ENCODE results near the gene ARHGEF40.

ARHGEF40 gene

GRCh38 chr14:21047378-21047781, 22.7 kb upstream of the ARHGEF40 start:
- Histone ChIP-seq H3K4me1 (ENCODE audit: low read length) (peaks cover 8% of the 10 kb centered on the region), H3K4me2 (ENCODE audit: low read length) (no peak overlapping the region), H2AFZ (ENCODE audit: low read depth, low read length) (no peak overlapping the region), H3K4me3 (ENCODE audit: low read length) (no peak overlapping the region), H4K20me1 (ENCODE audit: insufficient read depth, low read length) (no peaks in the 10 kb centered on the region), H3K36me3 (replicated peaks; ENCODE audit: low read depth, low read length) (no peaks in the 10 kb centered on the region), H3K27ac (ENCODE audit: low read length) (no peak overlapping the region), H3K27me3 (ENCODE audit: low read depth, low read length) (peaks cover 32% of the 10 kb centered on the region), H3K9me3 (ENCODE audit: insufficient read depth, low read length) (no peaks in the 10 kb centered on the region), H3K79me2 (ENCODE audit: low read length) (no peaks in the 10 kb centered on the region), H3K9ac (ENCODE audit: low read length) (no peak overlapping the region)
- TF ChIP-seq EZH2phosphoT487 (IDR thresholded peaks at IDR 0.05; ENCODE audit: low read depth) (no peak), CTCF (IDR thresholded peaks at IDR 0.05; ENCODE audit: low read depth, low read length) (no peak)

- H3K9me3 ChIP-seq (ENCODE audit: insufficient read depth, low read length), result no peaks in the 10 kb centered on the region
- H3K9ac ChIP-seq (ENCODE audit: low read length), result no peak overlapping the region
- no peak for TF ChIP-seq EZH2phosphoT487 (IDR thresholded peaks at IDR 0.05; ENCODE audit: low read depth)
- TF ChIP-seq CTCF (IDR thresholded peaks at IDR 0.05; ENCODE audit: low read depth, low read length), result no peak
- no peak overlapping the region for H3K4me3 ChIP-seq (ENCODE audit: low read length)
- H3K36me3 ChIP-seq (replicated peaks; ENCODE audit: low read depth, low read length), result no peaks in the 10 kb centered on the region
- no peak overlapping the region for H3K4me2 ChIP-seq (ENCODE audit: low read length)
- H2AFZ ChIP-seq (ENCODE audit: low read depth, low read length), result no peak overlapping the region
- no peaks in the 10 kb centered on the region for H4K20me1 ChIP-seq (ENCODE audit: insufficient read depth, low read length)
- H3K27ac ChIP-seq (ENCODE audit: low read length), result no peak overlapping the region
- H3K79me2 ChIP-seq (ENCODE audit: low read length), result no peaks in the 10 kb centered on the region
- H3K4me1 ChIP-seq (ENCODE audit: low read length), result peaks cover 8% of the 10 kb centered on the region
- peaks cover 21% of the 10 kb centered on the region for H3K27me3 ChIP-seq (ENCODE audit: low read depth, low read length)
Measured at GRCh38 chr14:21048638-21049037, 21.5 kb upstream of the ARHGEF40 start.

- Histone ChIP-seq H4K20me1 (ENCODE audit: insufficient read depth, low read length) (no peaks in the 10 kb centered on the region), H3K4me3 (ENCODE audit: low read length) (no peak overlapping the region), H3K79me2 (ENCODE audit: low read length) (no peaks in the 10 kb centered on the region), H3K9me3 (ENCODE audit: insufficient read depth, low read length) (no peaks in the 10 kb centered on the region), H3K4me2 (ENCODE audit: low read length) (no peak overlapping the region), H3K27ac (ENCODE audit: low read length) (no peak overlapping the region), H3K9ac (ENCODE audit: low read length) (no peak overlapping the region), H3K27me3 (ENCODE audit: low read depth, low read length) (peaks cover 19% of the 10 kb centered on the region), H2AFZ (ENCODE audit: low read depth, low read length) (no peak overlapping the region), H3K36me3 (replicated peaks; ENCODE audit: low read depth, low read length) (no peaks in the 10 kb centered on the region), H3K4me1 (ENCODE audit: low read length) (peaks cover 8% of the 10 kb centered on the region)
- TF ChIP-seq EZH2phosphoT487 (IDR thresholded peaks at IDR 0.05; ENCODE audit: low read depth), result no peak
- no peak for TF ChIP-seq CTCF (IDR thresholded peaks at IDR 0.05; ENCODE audit: low read depth, low read length)
Measured at GRCh38 chr14:21049271-21049673, 20.8 kb upstream of the ARHGEF40 start.

- Histone ChIP-seq H3K4me2 (ENCODE audit: low read length) (no peak overlapping the region), H2AFZ (ENCODE audit: low read depth, low read length) (no peak overlapping the region), H3K27ac (ENCODE audit: low read length) (no peak overlapping the region), H3K36me3 (replicated peaks; ENCODE audit: low read depth, low read length) (no peaks in the 10 kb centered on the region), H3K27me3 (ENCODE audit: low read depth, low read length) (peaks cover 6% of the 10 kb centered on the region), H3K9ac (ENCODE audit: low read length) (no peak overlapping the region), H3K9me3 (ENCODE audit: insufficient read depth, low read length) (no peaks in the 10 kb centered on the region), H3K4me1 (ENCODE audit: low read length) (peaks cover 8% of the 10 kb centered on the region), H3K4me3 (ENCODE audit: low read length) (no peak overlapping the region), H3K79me2 (ENCODE audit: low read length) (no peaks in the 10 kb centered on the region), H4K20me1 (ENCODE audit: insufficient read depth, low read length) (no peaks in the 10 kb centered on the region)
- no peak for TF ChIP-seq EZH2phosphoT487 (IDR thresholded peaks at IDR 0.05; ENCODE audit: low read depth)
- TF ChIP-seq CTCF (IDR thresholded peaks at IDR 0.05; ENCODE audit: low read depth, low read length), result no peak
Measured at GRCh38 chr14:21050597-21050996, 19.5 kb upstream of the ARHGEF40 start.
